Lower leg skin (tissue), 4 donors: ENCODE measurements around the gene NCOR1. TPM values are rescaled to one million over a fixed set of nuclear protein-coding genes. Genes with fewer than 3 reads are reported as not detected.
"Not testable (repeated sequence)": the region's sequence is repeated elsewhere in the genome, so short reads cannot be mapped to it uniquely, and the experiment has no call there.

Experiments
- DNase-seq, 2 donors: peaks; one replicate each; pipeline ENCODE4 v3.0.0-alpha.2; 2019; ENCODE audit warnings: low spot score in 2 of 2
- H3K4me3 ChIP-seq: fragments of 200-600 bp; sonication (generic); 2 replicates; pipeline ENCODE4 v1.5.1; 2017; ENCODE audit warnings: mild to moderate bottlenecking, low read depth; ENCODE audit not compliant: poor library complexity, severe bottlenecking
- POLR2A ChIP-seq, 2 donors: fragments of 450-650 bp; IDR thresholded peaks; one replicate each; pipeline ENCODE4 v1.6.1; 2016 to 2017; ENCODE audit warnings: antibody characterized with exemption in 2 of 2, mild to moderate bottlenecking in 1 of 2, moderate library complexity in 1 of 2
- WGBS, 2 donors: methylation state at CpG; one replicate each; pipeline ENCODE4 v1.1.5; 2018; 5-methylcytosine and 5-hydroxymethylcytosine counted together
- intact Hi-C: fragments of 100-400 bp; cut with DNase I; formaldehyde crosslinking; loops from one replicate; pipeline ENCODE4 v1.15.0; 2023; ENCODE audit warnings: low total_unique reads
- total RNA-seq, 4 donors: library from RNA; depleted of rRNA; stranded (reverse); fragments of >200 nt; gene quantifications; one replicate each; pipeline ENCODE4 v1.1.0, GENCODE V29; 2016
- TF ChIP-seq, protein P1 (sequence below), 3 donors: fragments of 450-650 bp; IDR thresholded peaks; one replicate each; pipeline ENCODE4 v1.5.1; 2016; ENCODE audit warnings: antibody characterized with exemption in 3 of 3, mild to moderate bottlenecking in 3 of 3, moderate library complexity in 2 of 3

NCOR1 gene
- total RNA-seq, 4 donors from 2014 or later, result 84.2 to 161 (median 115) TPM

DNA sequence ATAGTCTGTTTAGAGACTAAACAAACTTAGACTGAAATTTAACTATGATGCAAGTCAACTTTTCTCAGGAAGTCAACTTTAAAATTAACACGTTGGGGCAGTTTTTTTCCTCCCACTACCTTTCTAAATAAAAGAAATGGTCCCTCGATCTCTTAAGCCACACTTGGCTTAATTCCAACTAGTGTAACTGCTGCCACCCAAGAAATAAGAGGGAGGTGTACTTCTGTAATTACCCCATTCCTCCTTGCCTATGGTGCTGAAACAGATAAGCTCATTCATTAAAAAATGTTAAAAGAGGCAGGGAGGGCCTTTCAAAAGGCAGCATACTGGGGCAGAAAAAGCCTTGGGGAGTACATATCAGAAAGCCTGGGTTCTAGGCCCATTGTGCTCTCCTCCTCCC lies 59.8 kb downstream of the NCOR1 start:
- no peak overlapping the region for H3K4me3 ChIP-seq
- intact Hi-C loops, result no loop called here
- no peak for DNase-seq
- 66 to 73% methylated on average over 2 of the region's 2 CpGs for WGBS, 2 donors
- TF ChIP-seq, protein P1, sequence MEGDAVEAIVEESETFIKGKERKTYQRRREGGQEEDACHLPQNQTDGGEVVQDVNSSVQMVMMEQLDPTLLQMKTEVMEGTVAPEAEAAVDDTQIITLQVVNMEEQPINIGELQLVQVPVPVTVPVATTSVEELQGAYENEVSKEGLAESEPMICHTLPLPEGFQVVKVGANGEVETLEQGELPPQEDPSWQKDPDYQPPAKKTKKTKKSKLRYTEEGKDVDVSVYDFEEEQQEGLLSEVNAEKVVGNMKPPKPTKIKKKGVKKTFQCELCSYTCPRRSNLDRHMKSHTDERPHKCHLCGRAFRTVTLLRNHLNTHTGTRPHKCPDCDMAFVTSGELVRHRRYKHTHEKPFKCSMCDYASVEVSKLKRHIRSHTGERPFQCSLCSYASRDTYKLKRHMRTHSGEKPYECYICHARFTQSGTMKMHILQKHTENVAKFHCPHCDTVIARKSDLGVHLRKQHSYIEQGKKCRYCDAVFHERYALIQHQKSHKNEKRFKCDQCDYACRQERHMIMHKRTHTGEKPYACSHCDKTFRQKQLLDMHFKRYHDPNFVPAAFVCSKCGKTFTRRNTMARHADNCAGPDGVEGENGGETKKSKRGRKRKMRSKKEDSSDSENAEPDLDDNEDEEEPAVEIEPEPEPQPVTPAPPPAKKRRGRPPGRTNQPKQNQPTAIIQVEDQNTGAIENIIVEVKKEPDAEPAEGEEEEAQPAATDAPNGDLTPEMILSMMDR (IDR thresholded peaks at IDR 0.05), result no peak
- no peak for TF ChIP-seq POLR2A (IDR thresholded peaks at IDR 0.05)

DNA sequence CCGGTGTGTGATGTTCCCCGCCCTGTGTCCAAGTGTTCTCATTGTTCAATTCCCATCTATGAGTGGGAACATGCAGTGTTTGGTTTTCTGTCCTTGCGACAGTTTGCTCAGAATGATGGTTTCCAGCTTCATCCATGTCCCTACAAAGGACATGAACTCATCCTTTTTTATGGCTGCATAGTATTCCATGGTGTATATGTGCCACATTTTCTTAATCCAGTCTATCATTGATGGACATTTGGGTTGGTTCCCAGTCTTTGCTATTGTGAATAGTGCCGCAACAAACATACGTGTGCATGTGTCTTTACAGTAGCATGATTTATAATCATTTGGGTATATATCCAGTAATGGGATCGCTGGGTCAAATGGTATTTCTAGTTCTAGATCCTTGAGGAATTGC lies 63.0 kb downstream of the NCOR1 start:
- intact Hi-C loops, DNase-seq: not testable (repeated sequence)
- WGBS, 2 donors, result 82 to 97% methylated on average over 6 of the region's 6 CpGs

DNA sequence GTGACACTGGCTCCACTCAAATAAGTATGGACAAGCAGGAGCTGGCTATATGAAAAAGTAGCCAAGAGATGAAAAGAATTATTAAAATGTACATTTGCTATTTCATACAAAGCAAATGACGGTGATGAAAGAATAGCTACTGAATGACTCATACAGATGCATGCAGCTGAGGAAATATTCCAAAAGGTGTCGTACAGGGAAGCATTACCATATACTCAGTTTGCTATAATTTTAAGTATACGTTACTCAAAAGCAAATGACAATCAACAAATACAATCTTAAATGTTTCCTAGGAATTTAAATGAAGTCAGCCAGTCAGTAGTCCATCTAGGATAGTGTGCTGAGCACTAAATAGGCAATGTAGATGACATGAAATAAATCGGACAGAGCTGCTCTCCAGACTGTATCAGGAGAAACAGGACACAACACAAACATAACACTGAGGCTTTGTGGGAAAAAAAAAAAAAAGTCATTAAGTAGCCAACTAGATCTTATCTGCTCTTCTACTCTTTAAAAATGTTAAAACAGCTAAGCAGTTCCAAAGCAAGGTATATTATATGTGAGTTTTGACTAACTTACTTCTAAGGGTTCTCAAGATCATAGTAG lies 65.0 kb downstream of the NCOR1 start:
- TF ChIP-seq, protein P1 (IDR thresholded peaks at IDR 0.05), result no peak
- no peak for TF ChIP-seq POLR2A (IDR thresholded peaks at IDR 0.05)
- no peak overlapping the region for H3K4me3 ChIP-seq
- intact Hi-C loops, result no loop called here
- no peak for DNase-seq
- 68 to 72% methylated on average over 4 of the region's 4 CpGs for WGBS, 2 donors

More for the DNA sequence above, 63.0 kb downstream of the NCOR1 start:
- H3K4me3 ChIP-seq, result not testable (repeated sequence)

DNA sequence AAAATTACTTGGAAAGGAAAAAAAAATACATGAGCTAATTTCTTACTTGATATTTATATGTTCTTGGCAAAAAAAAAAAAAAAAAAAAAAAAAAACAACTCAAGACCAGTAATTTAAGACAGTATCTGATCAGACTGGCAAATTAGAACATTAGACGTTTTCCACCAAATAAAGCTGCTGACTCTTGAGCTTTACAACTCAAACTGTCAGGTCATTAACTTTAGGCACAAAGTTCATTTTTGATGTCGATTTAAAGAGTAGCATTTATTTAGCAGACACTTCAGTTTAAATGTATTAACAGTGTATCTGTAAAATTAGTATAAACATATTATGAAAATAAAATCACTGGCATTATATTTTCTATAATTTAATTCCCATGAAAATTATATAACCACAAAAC lies 66.7 kb downstream of the NCOR1 start:
- TF ChIP-seq POLR2A (IDR thresholded peaks at IDR 0.05), result no peak
- TF ChIP-seq, protein P1 (IDR thresholded peaks at IDR 0.05), result no peak
- intact Hi-C loops, result no loop called here
- 93 to 94% methylated on average over 2 of the region's 2 CpGs for WGBS, 2 donors
- DNase-seq, result no peak
- no peak overlapping the region for H3K4me3 ChIP-seq

DNA sequence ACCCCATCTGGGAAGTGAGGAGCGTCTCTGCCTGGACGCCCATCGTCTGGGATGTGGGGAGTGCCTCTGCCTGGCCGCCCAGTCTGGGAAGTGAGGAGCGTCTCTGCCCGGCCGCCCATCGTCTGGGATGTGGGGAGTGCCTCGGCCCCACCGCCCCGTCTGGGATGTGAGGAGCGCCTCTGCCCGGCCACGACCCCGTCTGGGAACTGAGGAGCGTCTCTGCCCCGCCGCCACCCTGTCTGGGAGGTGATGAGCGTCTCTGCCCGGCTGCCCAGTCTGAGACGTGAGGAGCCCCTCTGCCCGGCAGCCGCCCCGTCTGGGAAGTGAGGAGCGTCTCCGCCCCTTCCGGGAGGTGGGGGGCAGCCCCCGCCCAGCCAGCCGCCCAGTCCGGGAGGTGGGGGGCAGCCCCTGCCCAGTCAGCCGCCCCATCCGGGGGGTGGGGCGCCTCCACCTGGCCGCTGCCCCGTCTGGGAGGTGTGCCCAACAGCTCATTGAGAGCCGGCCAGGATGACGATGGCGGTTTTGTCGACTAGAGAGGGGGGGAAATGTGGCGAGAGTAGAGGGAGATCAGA lies 69.9 kb downstream of the NCOR1 start:
- H3K4me3 ChIP-seq, intact Hi-C loops, DNase-seq: not testable (repeated sequence)
- 94 to 99% methylated on average over 28 to 33 of the region's 40 CpGs for WGBS, 2 donors

DNA sequence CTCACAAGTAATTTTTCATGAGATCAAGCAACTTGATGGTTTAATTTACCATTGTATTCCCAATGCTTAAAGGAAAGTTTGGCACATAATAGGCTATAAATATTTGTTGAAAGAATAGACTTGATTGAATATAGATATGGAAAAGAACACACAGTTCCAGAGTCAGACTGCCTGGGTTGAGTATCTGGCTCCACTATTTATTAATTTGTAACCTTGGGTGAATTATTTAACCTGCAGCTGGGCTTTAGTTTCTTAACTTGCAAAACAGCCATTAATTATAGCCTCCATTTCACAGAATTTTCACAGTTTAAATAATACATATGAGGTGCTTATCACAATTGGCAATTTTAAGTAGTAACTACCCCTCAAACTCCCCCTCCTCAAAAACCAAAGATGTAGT lies 73.6 kb downstream of the NCOR1 start:
- intact Hi-C loops, result no loop called here
- H3K4me3 ChIP-seq, result no peak overlapping the region
- no peak for DNase-seq
- TF ChIP-seq POLR2A (IDR thresholded peaks at IDR 0.05), result no peak
- TF ChIP-seq, protein P1 (IDR thresholded peaks at IDR 0.05), result no peak

DNA sequence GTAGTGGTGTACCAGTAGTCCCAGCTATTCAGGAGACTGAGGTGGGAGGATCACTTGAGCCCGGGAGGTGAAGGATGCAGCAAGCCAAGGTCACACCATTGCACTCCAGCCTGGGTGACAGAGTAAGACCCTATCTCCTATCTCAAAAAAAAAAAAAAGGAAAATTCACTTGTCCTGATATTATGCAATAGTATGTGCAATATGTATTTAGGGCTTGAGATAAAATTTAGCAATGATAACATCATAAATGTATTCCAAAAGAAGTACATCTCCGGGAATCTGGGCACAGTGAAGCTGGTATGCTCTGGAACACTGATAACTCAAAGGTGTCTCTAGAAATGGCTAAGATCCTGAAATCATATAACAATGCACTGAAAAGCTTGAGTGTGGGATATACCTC lies 74.5 kb downstream of the NCOR1 start:
- intact Hi-C loops, result no loop called here
- no peak overlapping the region for H3K4me3 ChIP-seq
- WGBS, 2 donors, result 46 to 91% methylated on average over 2 of the region's 2 CpGs
- no peak for TF ChIP-seq POLR2A (IDR thresholded peaks at IDR 0.05)
- TF ChIP-seq, protein P1 (IDR thresholded peaks at IDR 0.05), result no peak
- no peak for DNase-seq
